ENCODE measurements around the gene SAFB2.

GRCh38 chr19:5666921-5667610 is 44.5 kb upstream of the SAFB2 start:
- TF ChIP-seq CTCF (IDR thresholded peaks at IDR 0.05) (no peak), POLR2A (IDR thresholded peaks at IDR 0.05) (no peak)

Measured in uterus (tissue), 2 donors.